Liver (tissue), 3 donors: Measurements from ENCODE around the gene NACAD.

Source experiments
- FOXA1 ChIP-seq: IDR thresholded peaks from 2 replicates; pipeline ENCODE4 v1.6.1; 2016; ENCODE audit warnings: antibody characterized with exemption
- GABPA ChIP-seq, 2 donors: IDR thresholded peaks in 1 of 2; conservative IDR thresholded peaks in 1 of 2; 2 replicates each; pipeline ENCODE4 v1.6.1; 2016; ENCODE audit warnings: antibody characterized with exemption in 2 of 2, mild to moderate bottlenecking in 1 of 2, moderate library complexity in 1 of 2
- JUND ChIP-seq, 2 donors: IDR thresholded peaks; 2 replicates each; pipeline ENCODE4 v1.6.1; 2016; ENCODE audit warnings: antibody characterized with exemption in 2 of 2
- NR2F2 ChIP-seq: IDR thresholded peaks from 2 replicates; pipeline ENCODE4 v1.6.1; 2016; ENCODE audit warnings: antibody characterized with exemption
- RAD21 ChIP-seq, 2 donors: IDR thresholded peaks; 2 replicates each; pipeline ENCODE4 v1.6.1; 2016; ENCODE audit warnings: antibody characterized with exemption in 2 of 2, mild to moderate bottlenecking in 2 of 2
- TAF1 ChIP-seq: conservative IDR thresholded peaks from 2 replicates; pipeline ENCODE4 v1.6.1; 2016; ENCODE audit warnings: antibody characterized with exemption, mild to moderate bottlenecking
- YY1 ChIP-seq: IDR thresholded peaks from 2 replicates; pipeline ENCODE4 v1.6.1; 2016; ENCODE audit warnings: antibody characterized with exemption, mild to moderate bottlenecking
- TF ChIP-seq, protein P1 (sequence below): fragments of 150-350 bp; IDR thresholded peaks from 2 replicates; pipeline ENCODE4 v1.5.1; 2017; ENCODE audit warnings: improper control_type of control experiment, low read depth, low read length; ENCODE audit not compliant: missing input control
- TF ChIP-seq, protein P2 (sequence below): IDR thresholded peaks from 2 replicates; pipeline ENCODE4 v1.6.1; 2016; ENCODE audit warnings: antibody characterized with exemption
- TF ChIP-seq, protein P3 (sequence below): IDR thresholded peaks from 2 replicates; pipeline ENCODE4 v1.6.1; 2016; ENCODE audit warnings: antibody characterized with exemption, mild to moderate bottlenecking
- TF ChIP-seq, protein P4 (sequence below): IDR thresholded peaks from 2 replicates; pipeline ENCODE4 v1.6.1; 2016; ENCODE audit warnings: antibody characterized with exemption
- donor health status: healthy.
- donor health status: healthy.

DNA sequence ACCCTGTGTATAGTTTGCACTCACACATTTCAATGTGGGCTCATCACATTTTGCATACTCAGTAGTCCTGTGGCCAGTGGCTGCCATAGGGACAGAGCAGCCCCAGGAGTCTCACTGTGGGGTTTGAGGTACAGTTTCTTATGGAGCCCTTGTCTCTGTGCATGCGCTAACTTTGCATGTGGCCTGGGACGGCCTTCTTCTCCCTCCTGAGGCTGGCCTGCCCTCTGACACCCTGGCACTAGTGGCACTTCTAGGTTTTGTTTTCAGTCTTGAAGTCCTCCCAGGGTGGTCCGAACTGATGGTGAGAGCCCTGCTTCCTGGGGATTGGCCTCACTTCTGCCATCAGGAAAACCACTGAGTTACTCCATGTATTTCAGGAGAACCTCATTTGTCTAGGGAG, 21.2 kb downstream of the NACAD start:
- TF ChIP-seq, protein P1, sequence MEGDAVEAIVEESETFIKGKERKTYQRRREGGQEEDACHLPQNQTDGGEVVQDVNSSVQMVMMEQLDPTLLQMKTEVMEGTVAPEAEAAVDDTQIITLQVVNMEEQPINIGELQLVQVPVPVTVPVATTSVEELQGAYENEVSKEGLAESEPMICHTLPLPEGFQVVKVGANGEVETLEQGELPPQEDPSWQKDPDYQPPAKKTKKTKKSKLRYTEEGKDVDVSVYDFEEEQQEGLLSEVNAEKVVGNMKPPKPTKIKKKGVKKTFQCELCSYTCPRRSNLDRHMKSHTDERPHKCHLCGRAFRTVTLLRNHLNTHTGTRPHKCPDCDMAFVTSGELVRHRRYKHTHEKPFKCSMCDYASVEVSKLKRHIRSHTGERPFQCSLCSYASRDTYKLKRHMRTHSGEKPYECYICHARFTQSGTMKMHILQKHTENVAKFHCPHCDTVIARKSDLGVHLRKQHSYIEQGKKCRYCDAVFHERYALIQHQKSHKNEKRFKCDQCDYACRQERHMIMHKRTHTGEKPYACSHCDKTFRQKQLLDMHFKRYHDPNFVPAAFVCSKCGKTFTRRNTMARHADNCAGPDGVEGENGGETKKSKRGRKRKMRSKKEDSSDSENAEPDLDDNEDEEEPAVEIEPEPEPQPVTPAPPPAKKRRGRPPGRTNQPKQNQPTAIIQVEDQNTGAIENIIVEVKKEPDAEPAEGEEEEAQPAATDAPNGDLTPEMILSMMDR: no peak
- TF ChIP-seq, protein P2, sequence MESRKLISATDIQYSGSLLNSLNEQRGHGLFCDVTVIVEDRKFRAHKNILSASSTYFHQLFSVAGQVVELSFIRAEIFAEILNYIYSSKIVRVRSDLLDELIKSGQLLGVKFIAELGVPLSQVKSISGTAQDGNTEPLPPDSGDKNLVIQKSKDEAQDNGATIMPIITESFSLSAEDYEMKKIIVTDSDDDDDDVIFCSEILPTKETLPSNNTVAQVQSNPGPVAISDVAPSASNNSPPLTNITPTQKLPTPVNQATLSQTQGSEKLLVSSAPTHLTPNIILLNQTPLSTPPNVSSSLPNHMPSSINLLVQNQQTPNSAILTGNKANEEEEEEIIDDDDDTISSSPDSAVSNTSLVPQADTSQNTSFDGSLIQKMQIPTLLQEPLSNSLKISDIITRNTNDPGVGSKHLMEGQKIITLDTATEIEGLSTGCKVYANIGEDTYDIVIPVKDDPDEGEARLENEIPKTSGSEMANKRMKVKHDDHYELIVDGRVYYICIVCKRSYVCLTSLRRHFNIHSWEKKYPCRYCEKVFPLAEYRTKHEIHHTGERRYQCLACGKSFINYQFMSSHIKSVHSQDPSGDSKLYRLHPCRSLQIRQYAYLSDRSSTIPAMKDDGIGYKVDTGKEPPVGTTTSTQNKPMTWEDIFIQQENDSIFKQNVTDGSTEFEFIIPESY: no peak
- TF ChIP-seq JUND (IDR thresholded peaks at IDR 0.05) (no peak), GABPA (IDR thresholded peaks at IDR 0.05 in 1 of 2, conservative IDR thresholded peaks at IDR 0.05 in 1 of 2) (no peak), RAD21 (IDR thresholded peaks at IDR 0.05) (no peak), YY1 (no peak), TAF1 (no peak), FOXA1 (no peak), NR2F2 (no peak)
- TF ChIP-seq, protein P3, sequence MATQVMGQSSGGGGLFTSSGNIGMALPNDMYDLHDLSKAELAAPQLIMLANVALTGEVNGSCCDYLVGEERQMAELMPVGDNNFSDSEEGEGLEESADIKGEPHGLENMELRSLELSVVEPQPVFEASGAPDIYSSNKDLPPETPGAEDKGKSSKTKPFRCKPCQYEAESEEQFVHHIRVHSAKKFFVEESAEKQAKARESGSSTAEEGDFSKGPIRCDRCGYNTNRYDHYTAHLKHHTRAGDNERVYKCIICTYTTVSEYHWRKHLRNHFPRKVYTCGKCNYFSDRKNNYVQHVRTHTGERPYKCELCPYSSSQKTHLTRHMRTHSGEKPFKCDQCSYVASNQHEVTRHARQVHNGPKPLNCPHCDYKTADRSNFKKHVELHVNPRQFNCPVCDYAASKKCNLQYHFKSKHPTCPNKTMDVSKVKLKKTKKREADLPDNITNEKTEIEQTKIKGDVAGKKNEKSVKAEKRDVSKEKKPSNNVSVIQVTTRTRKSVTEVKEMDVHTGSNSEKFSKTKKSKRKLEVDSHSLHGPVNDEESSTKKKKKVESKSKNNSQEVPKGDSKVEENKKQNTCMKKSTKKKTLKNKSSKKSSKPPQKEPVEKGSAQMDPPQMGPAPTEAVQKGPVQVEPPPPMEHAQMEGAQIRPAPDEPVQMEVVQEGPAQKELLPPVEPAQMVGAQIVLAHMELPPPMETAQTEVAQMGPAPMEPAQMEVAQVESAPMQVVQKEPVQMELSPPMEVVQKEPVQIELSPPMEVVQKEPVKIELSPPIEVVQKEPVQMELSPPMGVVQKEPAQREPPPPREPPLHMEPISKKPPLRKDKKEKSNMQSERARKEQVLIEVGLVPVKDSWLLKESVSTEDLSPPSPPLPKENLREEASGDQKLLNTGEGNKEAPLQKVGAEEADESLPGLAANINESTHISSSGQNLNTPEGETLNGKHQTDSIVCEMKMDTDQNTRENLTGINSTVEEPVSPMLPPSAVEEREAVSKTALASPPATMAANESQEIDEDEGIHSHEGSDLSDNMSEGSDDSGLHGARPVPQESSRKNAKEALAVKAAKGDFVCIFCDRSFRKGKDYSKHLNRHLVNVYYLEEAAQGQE: no peak
- TF ChIP-seq, protein P4, sequence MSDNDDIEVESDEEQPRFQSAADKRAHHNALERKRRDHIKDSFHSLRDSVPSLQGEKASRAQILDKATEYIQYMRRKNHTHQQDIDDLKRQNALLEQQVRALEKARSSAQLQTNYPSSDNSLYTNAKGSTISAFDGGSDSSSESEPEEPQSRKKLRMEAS: no peak
